Hepatocyte (in vitro differentiated cells): Measurements from ENCODE around the gene SAMD4A.

Experiments used
- EZH2phosphoT487 ChIP-seq: fragments of 200-600 bp; sonication (generic); IDR thresholded peaks from one replicate; pipeline ENCODE4 v1.6.1; 2018; ENCODE audit warnings: antibody characterized with exemption, mild to moderate bottlenecking, low read depth, moderate library complexity; ENCODE audit not compliant: unreplicated experiment, severe bottlenecking
- TF ChIP-seq, protein P1 (sequence below): fragments of 200-600 bp; sonication (generic); IDR thresholded peaks from 2 replicates; pipeline ENCODE4 v1.5.1; 2016; ENCODE audit warnings: antibody characterized with exemption, mild to moderate bottlenecking; ENCODE audit not compliant: poor library complexity

GRCh38 chr14:54794159-54794558, 227.2 kb downstream of the SAMD4A start:
- TF ChIP-seq, protein P1, sequence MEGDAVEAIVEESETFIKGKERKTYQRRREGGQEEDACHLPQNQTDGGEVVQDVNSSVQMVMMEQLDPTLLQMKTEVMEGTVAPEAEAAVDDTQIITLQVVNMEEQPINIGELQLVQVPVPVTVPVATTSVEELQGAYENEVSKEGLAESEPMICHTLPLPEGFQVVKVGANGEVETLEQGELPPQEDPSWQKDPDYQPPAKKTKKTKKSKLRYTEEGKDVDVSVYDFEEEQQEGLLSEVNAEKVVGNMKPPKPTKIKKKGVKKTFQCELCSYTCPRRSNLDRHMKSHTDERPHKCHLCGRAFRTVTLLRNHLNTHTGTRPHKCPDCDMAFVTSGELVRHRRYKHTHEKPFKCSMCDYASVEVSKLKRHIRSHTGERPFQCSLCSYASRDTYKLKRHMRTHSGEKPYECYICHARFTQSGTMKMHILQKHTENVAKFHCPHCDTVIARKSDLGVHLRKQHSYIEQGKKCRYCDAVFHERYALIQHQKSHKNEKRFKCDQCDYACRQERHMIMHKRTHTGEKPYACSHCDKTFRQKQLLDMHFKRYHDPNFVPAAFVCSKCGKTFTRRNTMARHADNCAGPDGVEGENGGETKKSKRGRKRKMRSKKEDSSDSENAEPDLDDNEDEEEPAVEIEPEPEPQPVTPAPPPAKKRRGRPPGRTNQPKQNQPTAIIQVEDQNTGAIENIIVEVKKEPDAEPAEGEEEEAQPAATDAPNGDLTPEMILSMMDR, result no peak
- no peak for TF ChIP-seq EZH2phosphoT487
